Renal pelvis (tissue), 12 donors: Measurements from ENCODE around the gene ISCA1. TPM values are rescaled to one million over a fixed set of nuclear protein-coding genes. Genes with fewer than 3 reads are reported as not detected.
A peak's percentile ranks its signal among the peaks of the same experiment; 100 is the strongest.
"Not testable (repeated sequence)": the region's sequence is repeated elsewhere in the genome, so short reads cannot be mapped to it uniquely, and the experiment has no call there.

ENCODE experiments used
- DNase-seq: peaks from one replicate; pipeline ENCODE4 v3.0.0-alpha.2; 2013
- long read RNA-seq, 16 experiments: transcript quantifications; one replicate each; lab custom pipeline, GENCODE V29; 2026
- polyA plus RNA-seq, 3 donors: library from polyadenylated mRNA; unstranded; fragments of 120-200 nt; gene quantifications; one replicate each; pipeline ENCODE4 v1.2.1, GENCODE V29; 2013; ENCODE audit not compliant: insufficient read length in 3 of 3

Gene ISCA1
- 10 to 100 TPM; 51.6 to 54.9 (median 53.9) TPM for polyA plus RNA-seq
- long read RNA-seq, donor 1, transcript ISCA1-203 (4 exons, 1,958 nt) = major isoform, 20 of 22 reads
- long read RNA-seq, donor 1, partial matches to known transcripts = 0 of 22 reads
- long read RNA-seq, donor 1, other reads (novel, unspliced or antisense) = 0 of 22 reads
- long read RNA-seq, donor 2, transcript ISCA1-203 (4 exons, 1,958 nt) = major isoform, 22 of 25 reads
- long read RNA-seq, donor 2, partial matches to known transcripts = 0 of 25 reads
- long read RNA-seq, donor 2, other reads (novel, unspliced or antisense) = 0 of 25 reads
- long read RNA-seq, donor 3, transcript ISCA1-203 (4 exons, 1,958 nt) = major isoform, 22 of 25 reads
- long read RNA-seq, donor 3, partial matches to known transcripts = 0 of 25 reads
- long read RNA-seq, donor 3, other reads (novel, unspliced or antisense) = 0 of 25 reads
- long read RNA-seq, donor 4, transcript ISCA1-203 (4 exons, 1,958 nt) = major isoform, 32 of 34 reads
- long read RNA-seq, donor 4, partial matches to known transcripts = 0 of 34 reads
- long read RNA-seq, donor 4, other reads (novel, unspliced or antisense) = 0 of 34 reads
- long read RNA-seq, donor 5, transcript ISCA1-203 (4 exons, 1,958 nt) = major isoform, 14 of 14 reads
- long read RNA-seq, donor 5, partial matches to known transcripts = 0 of 14 reads
- long read RNA-seq, donor 5, other reads (novel, unspliced or antisense) = 0 of 14 reads
- long read RNA-seq, donor 6, transcript ISCA1-203 (4 exons, 1,958 nt) = major isoform, 18 of 19 reads
- long read RNA-seq, donor 6, partial matches to known transcripts = 0 of 19 reads
- long read RNA-seq, donor 6, other reads (novel, unspliced or antisense) = 0 of 19 reads
- long read RNA-seq, donor 7, transcript ISCA1-203 (4 exons, 1,958 nt) = major isoform, 17 of 18 reads
- long read RNA-seq, donor 7, partial matches to known transcripts = 0 of 18 reads
- long read RNA-seq, donor 7, other reads (novel, unspliced or antisense) = 0 of 18 reads
- long read RNA-seq, donor 8, transcript ISCA1-203 (4 exons, 1,958 nt) = major isoform, 9 of 9 reads
- long read RNA-seq, donor 8, partial matches to known transcripts = 0 of 9 reads
- long read RNA-seq, donor 8, other reads (novel, unspliced or antisense) = 0 of 9 reads
- long read RNA-seq, donor 9, transcript ISCA1-203 (4 exons, 1,958 nt) = major isoform, 25 of 29 reads
- long read RNA-seq, donor 9, partial matches to known transcripts = 0 of 29 reads
- long read RNA-seq, donor 9, other reads (novel, unspliced or antisense) = 0 of 29 reads
- long read RNA-seq, donor 10, transcript ISCA1-203 (4 exons, 1,958 nt) = major isoform, 22 of 23 reads
- long read RNA-seq, donor 10, partial matches to known transcripts = 0 of 23 reads
- long read RNA-seq, donor 10, other reads (novel, unspliced or antisense) = 0 of 23 reads
- long read RNA-seq, donor 11, transcript ISCA1-203 (4 exons, 1,958 nt) = major isoform, 14 of 14 reads
- long read RNA-seq, donor 11, partial matches to known transcripts = 0 of 14 reads
- long read RNA-seq, donor 11, other reads (novel, unspliced or antisense) = 0 of 14 reads
- long read RNA-seq, donor 12, transcript ISCA1-203 (4 exons, 1,958 nt) = major isoform, 23 of 24 reads
- long read RNA-seq, donor 12, partial matches to known transcripts = 0 of 24 reads
- long read RNA-seq, donor 12, other reads (novel, unspliced or antisense) = 0 of 24 reads
- long read RNA-seq, donor 13, transcript ISCA1-203 (4 exons, 1,958 nt) = major isoform, 5 of 6 reads
- long read RNA-seq, donor 13, partial matches to known transcripts = 0 of 6 reads
- long read RNA-seq, donor 13, other reads (novel, unspliced or antisense) = 0 of 6 reads
- long read RNA-seq, donor 14 = 0 reads
- long read RNA-seq, donor 15, transcript ISCA1-203 (4 exons, 1,958 nt) = major isoform, 22 of 23 reads
- long read RNA-seq, donor 15, partial matches to known transcripts = 0 of 23 reads
- long read RNA-seq, donor 15, other reads (novel, unspliced or antisense) = 0 of 23 reads
- long read RNA-seq, donor 16, transcript ISCA1-203 (4 exons, 1,958 nt) = major isoform, 16 of 17 reads
- long read RNA-seq, donor 16, partial matches to known transcripts = 0 of 17 reads
- long read RNA-seq, donor 16, other reads (novel, unspliced or antisense) = 0 of 17 reads

DNA sequence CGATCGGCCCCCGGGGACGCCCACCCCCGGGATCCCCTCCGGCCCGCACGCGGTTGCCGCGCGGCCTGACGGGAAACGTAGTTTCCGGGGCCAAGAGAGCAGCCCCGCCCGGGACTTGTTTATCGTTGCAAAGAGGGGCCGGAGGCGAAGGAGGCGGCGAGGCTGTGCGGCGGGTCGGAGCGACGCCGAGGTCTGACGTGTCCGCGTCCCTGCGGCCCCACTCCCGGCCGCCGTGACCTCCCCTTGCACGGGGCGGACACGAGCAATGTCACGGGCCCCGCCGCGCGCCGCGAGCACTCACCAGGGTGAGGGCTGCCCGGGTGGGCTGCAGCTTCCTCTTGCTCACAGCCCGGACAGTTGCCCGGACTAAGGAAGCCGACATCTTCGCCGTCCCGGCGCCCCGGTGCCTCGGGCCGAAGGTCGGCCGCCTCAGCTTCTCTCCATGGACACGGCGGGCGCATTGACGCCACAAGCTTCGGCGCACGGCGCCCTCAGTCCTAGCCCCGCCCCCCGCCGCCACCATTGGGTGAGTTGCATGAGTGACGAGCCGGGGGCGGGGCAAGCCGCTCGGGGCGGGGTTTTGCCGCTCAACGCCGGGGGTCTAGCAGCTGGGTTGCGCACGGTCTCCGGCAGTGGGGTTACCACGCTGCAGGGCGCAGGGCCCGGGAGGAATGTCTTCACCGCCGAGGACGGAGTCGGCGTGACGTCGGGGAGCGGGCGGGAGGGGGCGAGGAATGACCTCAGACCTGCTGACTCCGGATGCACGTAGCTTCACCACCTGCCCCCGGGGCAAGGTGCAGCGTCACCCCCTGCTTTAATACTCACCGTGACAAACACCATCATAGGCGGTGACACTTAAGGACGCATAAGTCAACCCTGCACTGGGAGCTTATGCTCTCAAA, at the start of gene ISCA1:
Gene ISCA1, minus strand, starts transcription at position 462 of the 902 bp plus-strand sequence. Its CDS starts 80 bp downstream, at position 382.
- DNase-seq = peak; percentile 96

GRCh38 chr9:86330186-86330585, 47.8 kb upstream of the ISCA1 start:
- no peak for DNase-seq

DNA sequence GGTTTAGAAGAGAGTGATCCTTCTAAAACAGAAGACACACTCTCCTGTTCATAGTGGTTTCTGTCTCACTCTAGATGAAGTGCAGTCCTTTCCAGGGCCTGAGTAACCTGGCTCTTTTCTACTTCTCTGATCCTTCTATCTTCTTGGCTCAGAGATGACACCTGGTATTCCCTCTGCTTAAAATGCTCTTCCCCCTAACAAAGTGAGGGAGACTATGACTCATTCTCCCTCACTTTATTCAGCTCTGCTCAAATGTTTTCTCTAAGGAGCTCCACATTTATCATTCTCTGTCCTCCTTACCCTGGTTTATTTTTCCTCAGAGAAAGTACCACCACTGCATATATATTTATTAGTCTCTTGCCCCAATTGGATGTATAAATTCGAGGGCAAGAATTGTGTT, 47.3 kb upstream of the ISCA1 start:
- DNase-seq = no peak

GRCh38 chr9:86328156-86328555, 45.8 kb upstream of the ISCA1 start:
- no peak for DNase-seq

GRCh38 chr9:86326536-86326935, 44.2 kb upstream of the ISCA1 start:
- DNase-seq = no peak

GRCh38 chr9:86324901-86325300, 42.6 kb upstream of the ISCA1 start:
- DNase-seq = no peak

DNA sequence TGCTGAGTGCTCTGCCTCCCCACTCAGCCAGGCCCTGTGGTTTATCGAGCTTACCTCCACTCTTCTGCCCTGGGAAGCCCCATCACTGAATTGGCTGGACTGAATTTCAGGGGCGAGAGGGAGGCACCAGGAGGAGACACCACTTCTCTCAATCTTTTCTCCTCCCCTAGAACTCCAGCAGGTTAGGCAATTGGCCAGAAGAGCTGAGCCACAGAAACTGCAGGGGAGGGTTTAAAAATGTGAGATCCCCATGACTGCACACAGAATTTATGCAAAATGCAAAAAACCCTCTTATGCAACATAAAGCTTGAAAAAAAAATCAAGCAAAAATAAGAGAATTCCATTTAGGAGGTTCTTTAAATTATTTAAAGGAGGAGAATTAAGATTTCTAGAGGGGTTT, 42.0 kb upstream of the ISCA1 start:
- DNase-seq = no peak

- no peak for DNase-seq
Observed at GRCh38 chr9:86322973-86323644, 40.8 kb upstream of the ISCA1 start.

GRCh38 chr9:86321373-86321772, 39.0 kb upstream of the ISCA1 start:
- DNase-seq = no peak

- no peak for DNase-seq
Observed at GRCh38 chr9:86318187-86318586, 35.8 kb upstream of the ISCA1 start.

DNA sequence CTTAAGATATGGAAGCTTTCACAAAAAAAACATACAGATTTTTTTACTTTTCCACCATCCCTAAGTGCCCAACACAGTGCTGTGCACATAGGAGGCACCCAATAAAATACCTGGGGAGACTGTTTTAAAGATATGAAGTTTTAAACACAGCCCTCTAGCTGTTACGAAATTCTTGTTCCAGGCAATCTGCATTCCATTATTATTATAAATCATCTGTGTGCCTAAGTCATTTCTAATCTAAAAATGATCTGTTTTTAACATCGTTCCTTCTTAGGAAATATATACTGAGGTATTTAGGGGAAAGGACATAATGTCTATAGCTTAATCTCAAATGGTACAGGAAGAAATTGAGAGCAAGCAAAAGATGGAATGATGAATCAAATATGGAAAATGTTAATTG, 32.7 kb upstream of the ISCA1 start:
- no peak for DNase-seq

GRCh38 chr9:86312959-86313358, 30.6 kb upstream of the ISCA1 start:
- DNase-seq = not testable (repeated sequence)

GRCh38 chr9:86308687-86309086, 26.3 kb upstream of the ISCA1 start:
- no peak for DNase-seq

DNA sequence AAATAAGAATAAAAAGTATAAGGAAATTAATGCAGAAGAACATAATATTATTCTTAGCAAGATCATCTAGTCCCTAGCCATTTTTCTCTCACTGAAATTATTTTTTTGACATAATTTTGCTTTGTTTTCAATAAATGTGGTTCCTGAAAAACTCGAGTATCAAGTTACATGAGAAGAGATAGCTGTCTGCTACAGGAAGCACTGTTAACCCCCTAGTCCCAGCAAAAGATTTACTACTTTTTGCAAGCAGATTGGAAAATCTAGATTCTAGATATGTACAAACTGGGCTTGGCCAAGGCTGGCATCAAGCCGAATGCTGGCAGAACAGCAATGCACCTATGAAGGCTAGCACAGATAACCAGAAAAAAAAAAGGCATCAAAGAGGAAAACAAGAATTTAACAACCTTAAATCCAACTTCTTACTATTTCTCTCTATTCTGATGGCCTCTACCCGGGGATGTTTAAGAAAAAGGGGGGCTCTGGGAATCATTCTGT, 21.9 kb upstream of the ISCA1 start:
- no peak for DNase-seq

DNA sequence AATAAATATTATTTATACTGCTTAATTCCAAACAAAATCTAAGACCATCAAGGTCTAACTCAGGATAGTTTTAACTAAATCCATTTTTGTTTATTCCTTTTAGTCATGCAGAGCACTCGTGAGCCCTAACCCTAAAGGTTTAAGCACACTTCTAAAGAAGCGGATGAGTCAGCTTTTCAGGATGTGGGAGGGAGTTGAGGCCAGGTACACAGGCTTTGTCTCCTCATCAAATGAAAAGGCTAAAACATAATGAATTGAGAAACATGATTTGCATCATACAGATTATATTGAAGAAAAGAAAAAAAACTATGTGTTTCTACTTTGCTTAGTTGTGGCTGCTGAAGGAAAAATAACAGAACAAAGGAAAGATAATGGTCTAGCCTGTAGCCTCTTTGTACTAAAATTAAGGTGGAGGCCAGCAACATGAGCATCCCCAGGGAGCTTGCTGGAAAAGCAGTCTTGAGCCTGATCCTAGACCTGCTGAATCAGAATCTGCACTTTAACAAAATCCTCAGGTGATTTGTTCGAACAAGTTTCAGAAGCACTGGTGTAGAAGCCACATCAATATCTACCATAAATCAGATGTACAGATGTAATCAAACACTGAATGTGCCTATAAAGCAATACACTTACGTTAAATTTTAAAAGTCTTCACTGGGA, 21.1 kb upstream of the ISCA1 start:
- DNase-seq = no peak

DNA sequence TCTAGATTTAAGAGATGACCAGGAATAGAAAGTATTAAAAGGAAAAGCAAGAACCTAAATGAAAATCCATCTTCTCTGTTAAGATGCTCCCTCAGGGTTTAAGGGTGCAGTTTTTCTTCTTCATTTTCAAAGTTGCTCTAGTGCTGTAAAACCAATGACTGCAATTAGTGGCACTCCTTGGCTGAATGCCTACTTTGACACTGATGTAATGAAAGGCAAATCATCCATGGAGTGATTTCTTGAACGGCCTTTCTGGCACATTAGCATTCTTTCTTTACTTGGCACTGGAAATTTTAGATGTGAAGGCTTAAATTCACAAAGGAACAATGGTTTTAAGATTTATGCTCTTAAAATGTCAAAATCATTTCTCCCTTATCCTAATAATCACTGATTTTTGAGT, 19.3 kb upstream of the ISCA1 start:
- no peak for DNase-seq

DNA sequence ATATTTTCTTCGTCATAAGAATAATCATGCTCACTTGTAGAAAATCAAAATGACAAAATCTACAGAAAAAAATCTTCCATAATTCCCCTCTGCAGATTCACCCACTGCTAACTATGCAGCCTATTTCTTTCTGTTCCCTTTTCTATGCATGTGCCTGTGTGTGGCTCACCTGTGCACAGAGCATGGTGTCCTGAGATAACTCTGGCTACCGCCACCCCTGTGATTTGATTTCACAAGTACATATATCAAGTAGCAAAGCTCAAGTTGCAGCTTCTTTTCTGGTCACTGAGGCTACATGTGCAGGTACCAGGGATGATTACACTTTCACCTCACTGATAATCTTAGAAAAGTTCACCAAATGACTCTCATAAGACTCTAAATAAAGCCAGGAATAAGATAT, 18.4 kb upstream of the ISCA1 start:
- DNase-seq = no peak

GRCh38 chr9:86298873-86299272, 16.5 kb upstream of the ISCA1 start:
- DNase-seq = no peak
